Adipocyte (in vitro differentiated cells): Measurements from ENCODE around the gene NELL2.
"Not testable (repeated sequence)": the region's sequence is repeated elsewhere in the genome, so short reads cannot be mapped to it uniquely, and the experiment has no call there.

Experiments used
- DNase-seq: peaks from one replicate; pipeline ENCODE4 v3.0.0-alpha.2; 2015; ENCODE audit warnings: low read depth
- H3K27me3 ChIP-seq: replicated peaks from 2 replicates; pipeline ENCODE4 v1.7.0; 2013; ENCODE audit warnings: mild to moderate bottlenecking, low read length, moderate library complexity; ENCODE audit not compliant: control insufficient read depth, insufficient read depth
- H3K36me3 ChIP-seq: 2 replicates; pipeline ENCODE4 v1.7.0; 2013; ENCODE audit warnings: low read length, mild to moderate bottlenecking, moderate library complexity; ENCODE audit not compliant: control insufficient read depth, insufficient read depth, severe bottlenecking
- H3K4me1 ChIP-seq: 2 replicates; pipeline ENCODE4 v1.7.0; 2013; ENCODE audit warnings: mild to moderate bottlenecking, low read length, moderate library complexity; ENCODE audit not compliant: control insufficient read depth, insufficient read depth
- H3K4me3 ChIP-seq: 2 replicates; pipeline ENCODE4 v1.7.0; 2013; ENCODE audit warnings: mild to moderate bottlenecking, low read length, moderate library complexity
- H3K9ac ChIP-seq: 2 replicates; pipeline ENCODE4 v1.7.0; 2013; ENCODE audit warnings: mild to moderate bottlenecking, low read length, moderate library complexity
- H3K9me3 ChIP-seq: 2 replicates; pipeline ENCODE4 v1.7.0; 2013; ENCODE audit warnings: mild to moderate bottlenecking, low read length, moderate library complexity; ENCODE audit not compliant: control insufficient read depth

Gene NELL2

GRCh38 chr12:44686821-44687432, 189.2 kb downstream of the NELL2 start:
- H3K36me3 ChIP-seq, H3K27me3 ChIP-seq, H3K9me3 ChIP-seq, H3K9ac ChIP-seq, H3K4me1 ChIP-seq, DNase-seq, H3K4me3 ChIP-seq: not testable (repeated sequence)

- H3K9ac ChIP-seq: no peak overlapping the region
- no peaks in the 10 kb centered on the region for H3K27me3 ChIP-seq
- no peak for DNase-seq
- no peaks in the 10 kb centered on the region for H3K9me3 ChIP-seq
- no peak overlapping the region for H3K4me3 ChIP-seq
- H3K4me1 ChIP-seq: no peaks in the 10 kb centered on the region
- no peaks in the 10 kb centered on the region for H3K36me3 ChIP-seq
These were observed 198.4 kb downstream of the NELL2 start for GRCh38 chr12:44677724-44678123.

GRCh38 chr12:44674875-44675274, 201.2 kb downstream of the NELL2 start:
- Histone ChIP-seq H3K27me3 (no peaks in the 10 kb centered on the region), H3K4me1 (no peaks in the 10 kb centered on the region), H3K9me3 (peaks cover 6% of the 10 kb centered on the region), H3K36me3 (no peaks in the 10 kb centered on the region), H3K9ac (no peak overlapping the region), H3K4me3 (no peak overlapping the region)
- no peak for DNase-seq

GRCh38 chr12:44673811-44674210, 202.3 kb downstream of the NELL2 start:
- no peak overlapping the region for H3K9ac ChIP-seq
- no peak for DNase-seq
- H3K9me3 ChIP-seq: peaks cover 16% of the 10 kb centered on the region
- no peak overlapping the region for H3K4me3 ChIP-seq
- H3K36me3 ChIP-seq: no peaks in the 10 kb centered on the region
- no peaks in the 10 kb centered on the region for H3K4me1 ChIP-seq
- H3K27me3 ChIP-seq: no peaks in the 10 kb centered on the region

GRCh38 chr12:44672042-44672441, 204.1 kb downstream of the NELL2 start:
- no peaks in the 10 kb centered on the region for H3K4me1 ChIP-seq
- peaks cover 16% of the 10 kb centered on the region for H3K9me3 ChIP-seq
- DNase-seq: no peak
- no peak overlapping the region for H3K4me3 ChIP-seq
- no peaks in the 10 kb centered on the region for H3K27me3 ChIP-seq
- no peak overlapping the region for H3K9ac ChIP-seq
- H3K36me3 ChIP-seq: no peaks in the 10 kb centered on the region

DNA sequence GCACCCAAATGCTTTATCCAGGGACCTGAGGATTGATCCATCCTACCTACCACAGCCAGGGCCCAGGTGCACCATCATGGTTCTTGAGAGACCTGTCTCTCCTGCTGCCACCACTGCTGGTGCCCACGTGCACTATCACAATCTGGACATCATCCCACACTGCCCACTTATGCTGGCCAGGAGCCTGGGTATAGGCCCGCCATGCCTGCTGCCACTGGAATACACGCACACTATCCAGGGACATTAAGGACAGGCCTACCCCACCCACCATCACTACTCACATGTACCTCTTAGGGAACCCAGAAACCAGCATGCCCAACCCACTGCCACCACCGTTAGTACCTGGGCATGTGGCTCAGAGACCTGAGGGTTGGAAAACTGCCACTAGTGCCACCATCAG, 207.7 kb downstream of the NELL2 start:
- H3K9me3 ChIP-seq: peaks cover 16% of the 10 kb centered on the region
- DNase-seq: no peak
- no peak overlapping the region for H3K9ac ChIP-seq
- H3K4me3 ChIP-seq: no peak overlapping the region
- H3K36me3 ChIP-seq: no peaks in the 10 kb centered on the region
- H3K4me1 ChIP-seq: no peaks in the 10 kb centered on the region
- H3K27me3 ChIP-seq: no peaks in the 10 kb centered on the region

GRCh38 chr12:44667461-44667860, 208.7 kb downstream of the NELL2 start:
- Histone ChIP-seq H3K9me3 (peaks cover 16% of the 10 kb centered on the region), H3K4me3 (no peak overlapping the region), H3K4me1 (no peaks in the 10 kb centered on the region), H3K36me3 (no peaks in the 10 kb centered on the region), H3K27me3 (no peaks in the 10 kb centered on the region), H3K9ac (no peak overlapping the region)
- DNase-seq: no peak

DNA sequence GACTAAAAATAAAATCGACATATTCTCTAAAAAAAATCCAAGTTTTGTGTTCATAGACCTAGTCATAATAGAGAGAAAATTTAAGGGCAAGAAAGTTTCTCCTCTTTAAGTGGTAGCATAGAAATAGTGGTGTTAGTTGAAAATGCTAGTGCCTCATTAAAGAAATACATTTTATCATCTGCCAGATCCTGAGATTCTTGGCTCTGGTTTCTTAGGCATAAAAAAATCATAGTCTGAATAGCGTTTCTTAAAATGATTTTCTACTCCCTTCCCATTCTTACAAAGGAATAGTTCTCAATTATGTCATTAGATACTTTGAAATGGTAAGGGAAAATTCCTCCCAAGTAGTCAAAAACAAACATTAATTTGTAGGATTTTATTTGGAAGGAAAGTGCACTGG, 212.8 kb downstream of the NELL2 start:
- no peaks in the 10 kb centered on the region for H3K9me3 ChIP-seq
- no peaks in the 10 kb centered on the region for H3K27me3 ChIP-seq
- no peaks in the 10 kb centered on the region for H3K36me3 ChIP-seq
- DNase-seq: no peak
- no peak overlapping the region for H3K9ac ChIP-seq
- no peaks in the 10 kb centered on the region for H3K4me1 ChIP-seq
- H3K4me3 ChIP-seq: no peak overlapping the region

GRCh38 chr12:44655846-44656245, 220.3 kb downstream of the NELL2 start:
- H3K27me3 ChIP-seq: no peaks in the 10 kb centered on the region
- H3K4me1 ChIP-seq: no peaks in the 10 kb centered on the region
- DNase-seq: no peak
- H3K9ac ChIP-seq: no peak overlapping the region
- H3K4me3 ChIP-seq: no peak overlapping the region
- no peaks in the 10 kb centered on the region for H3K36me3 ChIP-seq
- H3K9me3 ChIP-seq: no peaks in the 10 kb centered on the region

DNA sequence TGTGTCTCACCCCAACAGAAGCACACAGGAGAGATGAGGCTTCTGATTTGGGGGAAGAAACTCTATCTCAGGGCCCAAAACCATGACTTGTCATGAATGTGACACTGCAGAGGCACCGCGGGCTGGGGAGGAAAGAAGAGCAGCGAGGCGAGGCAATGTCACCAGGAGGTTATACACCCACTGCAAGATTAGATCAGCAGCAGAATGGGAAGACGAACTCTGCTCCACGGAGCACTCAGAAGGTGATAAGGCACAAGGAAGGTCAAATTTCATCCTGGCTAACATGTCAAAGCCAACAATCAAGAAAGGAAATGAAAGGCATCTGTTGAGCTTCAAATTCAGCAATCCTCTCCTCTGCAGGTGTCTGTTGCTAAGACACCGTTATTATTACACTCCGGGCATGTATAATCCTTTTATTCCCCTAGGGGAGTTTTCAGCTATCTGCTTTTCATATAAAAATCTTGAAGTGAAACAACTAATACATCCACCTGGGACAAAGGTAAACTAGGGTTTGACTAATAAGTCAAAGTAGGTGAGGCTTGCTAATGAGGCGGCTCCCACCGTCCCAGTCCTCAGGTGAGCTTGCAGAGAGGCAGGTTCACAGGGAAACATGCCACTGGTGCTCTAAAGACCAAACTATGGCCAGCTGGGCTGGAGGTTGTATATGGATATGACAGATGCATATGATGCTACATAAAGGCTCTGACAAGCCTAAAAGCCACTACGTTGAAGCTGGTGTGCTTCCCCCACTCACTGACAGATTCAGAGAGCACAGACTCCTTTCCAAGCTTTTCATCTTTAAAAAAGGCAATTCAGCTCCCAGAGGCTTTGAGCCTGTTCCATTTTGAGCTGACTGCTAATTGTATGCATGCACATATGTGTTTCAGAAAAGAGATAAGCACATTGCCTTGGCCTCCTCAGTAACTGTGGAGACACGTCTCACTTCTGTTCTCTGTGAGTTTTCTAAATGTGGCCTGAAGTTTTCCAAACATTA, 221.2 kb downstream of the NELL2 start:
- Histone ChIP-seq H3K36me3 (no peaks in the 10 kb centered on the region), H3K9ac (no peak overlapping the region), H3K9me3 (no peaks in the 10 kb centered on the region), H3K4me3 (no peak overlapping the region), H3K27me3 (no peaks in the 10 kb centered on the region), H3K4me1 (no peaks in the 10 kb centered on the region)
- DNase-seq: no peak

DNA sequence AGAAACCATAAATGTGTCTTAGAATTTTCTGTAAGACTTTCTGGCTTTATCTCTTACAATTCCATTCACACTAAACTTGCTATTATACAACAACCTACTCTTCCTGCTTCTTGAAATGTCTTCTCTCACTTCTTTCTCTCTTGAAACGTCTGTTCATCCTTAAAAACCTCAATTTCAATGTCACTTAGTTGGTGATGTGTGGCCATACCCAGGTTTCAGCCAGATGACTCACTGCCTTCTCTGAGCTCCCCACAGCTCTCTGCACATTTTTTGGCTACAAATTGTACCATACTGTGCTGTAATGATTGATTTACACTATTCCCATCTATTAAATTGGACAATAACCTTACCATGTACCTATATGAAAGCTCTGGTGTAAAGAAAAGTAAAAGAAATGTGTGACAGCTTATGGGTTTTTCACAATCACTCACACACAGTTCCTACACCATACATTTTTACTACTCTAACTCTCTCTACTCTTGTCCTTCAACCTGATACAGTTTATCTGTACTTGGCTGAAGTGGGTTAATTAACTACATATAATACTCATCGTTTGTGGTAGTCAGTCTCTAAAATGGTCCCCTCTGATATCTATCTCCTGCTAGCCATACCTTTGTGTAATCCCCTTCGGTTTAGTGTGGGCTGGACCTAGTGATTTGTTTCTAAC, 222.1 kb downstream of the NELL2 start:
- Histone ChIP-seq H3K4me1 (no peaks in the 10 kb centered on the region), H3K9ac (no peak overlapping the region), H3K4me3 (no peak overlapping the region), H3K36me3 (no peaks in the 10 kb centered on the region), H3K9me3 (no peaks in the 10 kb centered on the region), H3K27me3 (no peaks in the 10 kb centered on the region)
- no peak for DNase-seq
